ENCODE results near the gene MYOZ2. TPM values are rescaled to one million over a fixed set of nuclear protein-coding genes. Genes with fewer than 3 reads are reported as not detected.

MYOZ2 gene
- total RNA-seq, 2 donors from 2014 or later, result not detected

GRCh38 chr4:119116021-119116420, 19.6 kb upstream of the MYOZ2 start:
- Mint-ChIP-seq H3K4me3 (no peak overlapping the region), H3K36me3 (ENCODE audit: low read depth) (no peaks in the 10 kb centered on the region), H3K4me1 (peaks cover 1% of the 10 kb centered on the region), H3K9me3 (no peaks in the 10 kb centered on the region), H3K27ac (no peak overlapping the region), H3K27me3 (ENCODE audit: insufficient read depth) (no peaks in the 10 kb centered on the region)
- no peaks in the 10 kb centered on the region for H3K27me3 ChIP-seq (ENCODE audit: control insufficient read depth, insufficient read depth, low read length, poor library complexity, severe bottlenecking)
- no peak for TF ChIP-seq CTCF (conservative IDR thresholded peaks at IDR 0.05)
- H3K9me3 ChIP-seq (ENCODE audit: control insufficient read depth, low read length), result no peaks in the 10 kb centered on the region
- no peak for DNase-seq
- WGBS, 2 experiments (ENCODE audit: insufficient coverage in 1 of 2, insufficient read length in 1 of 2), result 89 to 100% methylated on average over 3 to 4 of the region's 4 CpGs
- no peak overlapping the region for H3K27ac ChIP-seq (ENCODE audit: low read depth, low read length)
- no peak overlapping the region for H3K4me3 ChIP-seq (ENCODE audit: low read length)
- no peaks in the 10 kb centered on the region for H3K36me3 ChIP-seq (ENCODE audit: control insufficient read depth, insufficient read depth, low read length)
- H3K9ac ChIP-seq (ENCODE audit: extremely low read depth, low read length, poor library complexity, severe bottlenecking), result no peak overlapping the region
- H3K4me1 ChIP-seq (ENCODE audit: control insufficient read depth, insufficient read depth, low read length), result no peaks in the 10 kb centered on the region

DNA sequence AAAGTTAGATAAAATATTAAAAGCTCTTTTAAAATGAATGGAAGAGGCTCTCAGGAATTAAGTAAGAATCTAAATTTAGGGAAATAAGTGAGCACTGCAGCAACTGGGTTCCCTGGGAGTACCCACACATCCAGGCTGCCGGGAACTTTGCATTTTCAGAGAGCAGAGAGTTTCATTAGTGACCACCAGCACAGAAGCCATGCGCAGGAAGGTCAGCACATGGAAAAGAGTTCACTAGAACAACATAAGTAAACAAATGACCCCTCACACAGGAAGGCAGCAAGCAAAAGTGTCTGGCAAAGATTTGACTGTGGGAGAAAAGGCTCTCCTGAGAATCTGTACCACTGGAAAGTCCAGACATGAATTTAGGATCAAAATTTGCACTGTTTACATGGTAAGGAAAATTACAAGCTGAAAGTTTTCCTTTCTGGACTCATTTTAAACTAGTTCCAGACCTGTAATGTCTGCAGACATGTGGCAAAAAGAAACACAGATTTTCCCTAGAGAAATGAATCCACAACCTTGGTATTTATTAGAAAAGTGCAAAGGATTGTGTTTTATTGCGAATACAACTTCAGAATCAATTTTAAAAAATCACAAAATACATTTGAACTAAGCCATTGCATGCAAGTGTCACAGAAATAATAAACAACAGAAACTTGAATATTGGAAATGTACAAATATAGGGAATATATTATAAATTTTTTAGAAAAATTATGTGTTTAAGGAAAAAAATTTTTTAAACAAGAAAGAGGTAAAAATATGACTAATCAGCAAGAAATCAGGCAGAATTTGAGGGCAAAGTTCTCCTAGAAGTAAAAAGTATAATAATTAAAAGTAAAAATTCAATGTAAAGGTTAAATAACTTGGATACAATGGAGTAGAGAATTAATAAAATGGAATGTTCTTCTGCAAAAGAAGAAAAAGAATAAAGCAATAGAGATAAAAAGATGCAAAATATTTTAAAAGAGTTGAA, 18.4 kb upstream of the MYOZ2 start:
- H3K9me3 Mint-ChIP-seq, result no peaks in the 10 kb centered on the region
- H3K4me1 ChIP-seq (ENCODE audit: control insufficient read depth, insufficient read depth, low read length), result no peaks in the 10 kb centered on the region
- H3K27ac Mint-ChIP-seq, result no peak overlapping the region
- no peaks in the 10 kb centered on the region for H3K27me3 Mint-ChIP-seq (ENCODE audit: insufficient read depth)
- H3K4me3 Mint-ChIP-seq, result no peak overlapping the region
- peaks cover 5% of the 10 kb centered on the region for H3K4me1 Mint-ChIP-seq
- no peaks in the 10 kb centered on the region for H3K36me3 ChIP-seq (ENCODE audit: control insufficient read depth, insufficient read depth, low read length)
- H3K9ac ChIP-seq (ENCODE audit: extremely low read depth, low read length, poor library complexity, severe bottlenecking), result no peak overlapping the region
- H3K27me3 ChIP-seq (ENCODE audit: control insufficient read depth, insufficient read depth, low read length, poor library complexity, severe bottlenecking), result no peaks in the 10 kb centered on the region
- WGBS, 2 experiments (ENCODE audit: insufficient coverage in 1 of 2, insufficient read length in 1 of 2), result 60 to 94% methylated on average over 1 to 3 of the region's 3 CpGs
- H3K27ac ChIP-seq (ENCODE audit: low read depth, low read length), result no peak overlapping the region
- no peaks in the 10 kb centered on the region for H3K9me3 ChIP-seq (ENCODE audit: control insufficient read depth, low read length)
- no peak for DNase-seq
- TF ChIP-seq CTCF (conservative IDR thresholded peaks at IDR 0.05), result no peak
- H3K36me3 Mint-ChIP-seq (ENCODE audit: low read depth), result no peaks in the 10 kb centered on the region
- no peak overlapping the region for H3K4me3 ChIP-seq (ENCODE audit: low read length)

- Mint-ChIP-seq H3K4me3 (no peak overlapping the region), H3K9me3 (no peaks in the 10 kb centered on the region), H3K27me3 (ENCODE audit: insufficient read depth) (no peaks in the 10 kb centered on the region), H3K4me1 (peaks cover 4% of the 10 kb centered on the region), H3K36me3 (ENCODE audit: low read depth) (no peaks in the 10 kb centered on the region), H3K27ac (no peak overlapping the region)
- Histone ChIP-seq H3K4me3 (ENCODE audit: low read length) (no peak overlapping the region), H3K9me3 (ENCODE audit: control insufficient read depth, low read length) (no peaks in the 10 kb centered on the region), H3K27me3 (ENCODE audit: control insufficient read depth, insufficient read depth, low read length, poor library complexity, severe bottlenecking) (no peaks in the 10 kb centered on the region), H3K4me1 (ENCODE audit: control insufficient read depth, insufficient read depth, low read length) (no peaks in the 10 kb centered on the region), H3K36me3 (ENCODE audit: control insufficient read depth, insufficient read depth, low read length) (no peaks in the 10 kb centered on the region), H3K27ac (ENCODE audit: low read depth, low read length) (no peak overlapping the region), H3K9ac (ENCODE audit: extremely low read depth, low read length, poor library complexity, severe bottlenecking) (no peak overlapping the region)
- WGBS, 2 experiments (ENCODE audit: insufficient coverage in 1 of 2, insufficient read length in 1 of 2), result 80 to 96% methylated on average over 1 to 2 of the region's 2 CpGs
- TF ChIP-seq CTCF (conservative IDR thresholded peaks at IDR 0.05), result no peak
- no peak for DNase-seq
Observed at GRCh38 chr4:119118397-119118796, 17.2 kb upstream of the MYOZ2 start.
